GM12873 (cell line): ENCODE measurements around the gene BCAS3.

Source experiments
- TF ChIP-seq, protein P1 (sequence below): IDR thresholded peaks from 2 replicates; pipeline ENCODE4 v1.5.1; 2012; ENCODE audit warnings: low read depth, mild to moderate bottlenecking, moderate library complexity, low read length, control low read depth; ENCODE audit not compliant: insufficient read depth; ENCODE audit errors: missing control alignments

The BCAS3 gene

GRCh38 chr17:60750640-60751039 lies 73.0 kb downstream of the BCAS3 start:
- TF ChIP-seq, protein P1, sequence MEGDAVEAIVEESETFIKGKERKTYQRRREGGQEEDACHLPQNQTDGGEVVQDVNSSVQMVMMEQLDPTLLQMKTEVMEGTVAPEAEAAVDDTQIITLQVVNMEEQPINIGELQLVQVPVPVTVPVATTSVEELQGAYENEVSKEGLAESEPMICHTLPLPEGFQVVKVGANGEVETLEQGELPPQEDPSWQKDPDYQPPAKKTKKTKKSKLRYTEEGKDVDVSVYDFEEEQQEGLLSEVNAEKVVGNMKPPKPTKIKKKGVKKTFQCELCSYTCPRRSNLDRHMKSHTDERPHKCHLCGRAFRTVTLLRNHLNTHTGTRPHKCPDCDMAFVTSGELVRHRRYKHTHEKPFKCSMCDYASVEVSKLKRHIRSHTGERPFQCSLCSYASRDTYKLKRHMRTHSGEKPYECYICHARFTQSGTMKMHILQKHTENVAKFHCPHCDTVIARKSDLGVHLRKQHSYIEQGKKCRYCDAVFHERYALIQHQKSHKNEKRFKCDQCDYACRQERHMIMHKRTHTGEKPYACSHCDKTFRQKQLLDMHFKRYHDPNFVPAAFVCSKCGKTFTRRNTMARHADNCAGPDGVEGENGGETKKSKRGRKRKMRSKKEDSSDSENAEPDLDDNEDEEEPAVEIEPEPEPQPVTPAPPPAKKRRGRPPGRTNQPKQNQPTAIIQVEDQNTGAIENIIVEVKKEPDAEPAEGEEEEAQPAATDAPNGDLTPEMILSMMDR, result no peak

GRCh38 chr17:60751884-60752283 lies 74.2 kb downstream of the BCAS3 start:
- TF ChIP-seq, protein P1, result no peak

DNA sequence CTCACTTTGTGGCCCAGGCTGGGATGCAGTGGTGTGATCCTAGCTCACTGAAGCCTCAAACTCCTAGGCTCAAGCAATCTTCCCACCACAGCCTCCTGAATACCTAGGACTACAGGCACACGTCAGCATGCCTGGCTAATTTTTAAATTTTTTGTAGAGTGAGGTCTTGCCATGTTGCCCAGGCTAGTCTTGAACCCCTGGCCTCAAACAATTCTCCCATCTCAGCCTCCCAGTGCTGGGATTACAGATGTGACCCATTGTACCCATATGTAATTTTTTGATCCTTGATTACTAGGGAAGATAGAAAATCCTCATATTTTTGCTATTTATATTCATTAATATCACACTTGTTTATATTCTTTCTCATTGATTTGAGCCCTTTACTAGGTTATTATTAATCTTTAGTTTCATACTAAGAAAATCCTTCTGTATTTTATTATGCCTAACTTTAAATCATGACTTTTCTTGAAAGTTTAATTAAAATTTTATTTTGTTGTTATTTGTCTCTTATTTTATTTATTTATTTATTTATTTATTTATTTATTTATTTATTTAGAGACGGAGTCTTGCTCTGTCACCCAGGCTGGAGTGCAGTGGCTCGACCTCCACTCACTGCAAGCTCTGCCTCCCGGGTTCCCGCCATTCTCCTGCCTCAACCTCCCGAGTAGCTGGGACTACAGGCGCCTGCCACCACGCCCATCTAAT lies 75.4 kb downstream of the BCAS3 start:
- TF ChIP-seq, protein P1, result no peak

- TF ChIP-seq, protein P1, result no peak
These were observed 76.5 kb downstream of the BCAS3 start for GRCh38 chr17:60754057-60754604.

DNA sequence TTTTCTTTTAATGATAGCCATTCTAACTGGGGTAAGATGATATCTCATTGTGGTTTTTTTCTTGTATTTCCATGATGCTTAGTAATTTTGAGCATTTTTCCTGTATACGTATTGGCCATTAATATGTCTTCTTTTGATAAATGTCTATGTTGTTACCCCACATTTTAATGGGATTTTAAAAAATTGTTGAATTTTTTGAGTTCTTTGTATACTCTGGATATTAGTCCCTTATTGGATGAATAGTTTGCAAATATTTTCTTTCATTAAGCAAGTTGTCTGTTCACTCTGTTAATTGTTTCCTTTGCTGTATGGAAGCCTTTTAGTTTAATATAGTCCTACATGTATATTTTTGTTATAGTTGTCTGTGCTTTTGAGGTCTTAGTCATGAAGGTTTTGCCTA lies 79.8 kb downstream of the BCAS3 start:
- TF ChIP-seq, protein P1, result no peak

DNA sequence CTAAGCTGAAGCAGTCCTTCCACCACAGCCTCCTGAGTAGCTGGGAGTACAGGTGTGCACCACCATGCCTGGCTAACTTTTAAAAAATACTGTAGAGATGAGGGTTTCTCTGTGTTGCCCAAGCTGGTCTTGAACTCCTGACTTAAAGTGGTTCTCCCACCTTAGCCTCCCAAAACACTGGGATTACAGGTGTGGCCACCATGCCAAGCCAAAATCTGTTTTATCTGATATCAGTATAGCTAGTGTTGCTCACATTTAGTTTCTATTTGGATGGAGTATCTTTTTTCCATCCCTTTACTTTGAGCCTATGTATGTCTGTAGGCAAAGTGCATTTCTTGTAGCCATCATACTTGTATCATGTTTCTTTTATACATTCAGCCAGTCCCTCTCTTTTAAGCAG lies 82.1 kb downstream of the BCAS3 start:
- TF ChIP-seq, protein P1, result no peak

GRCh38 chr17:60766778-60767190 lies 89.1 kb downstream of the BCAS3 start:
- TF ChIP-seq, protein P1, result no peak
